GM18858 (cell line): ENCODE results near the gene ITGA1.

Source experiments
- ATAC-seq: cut with Tn5 transposase; IDR thresholded peaks from one replicate; pipeline ENCODE4 v1.9.1; 2021; ENCODE audit not compliant: unreplicated experiment

ITGA1 gene

GRCh38 chr5:52771343-52772039 lies 16.2 kb upstream of the ITGA1 start:
- ATAC-seq = peak; percentile 95

DNA sequence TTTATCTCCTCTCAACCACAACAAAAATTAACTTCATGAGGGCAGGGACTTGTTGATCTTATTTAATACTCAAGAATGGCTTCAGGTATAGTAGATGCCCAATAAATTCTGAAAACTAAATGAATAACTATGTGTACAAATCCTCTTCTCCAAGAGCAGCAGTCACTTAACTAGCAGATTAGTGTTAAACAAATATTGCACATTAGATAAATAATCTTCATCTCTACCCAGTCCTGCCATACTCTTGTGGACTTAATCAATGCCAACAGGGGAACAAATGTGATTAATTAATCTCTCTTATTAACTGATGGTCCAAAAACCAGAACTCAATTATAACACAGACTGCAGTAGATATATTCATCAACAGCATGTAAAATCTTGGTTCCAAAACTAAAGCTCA lies 15.0 kb upstream of the ITGA1 start:
- ATAC-seq = no peak

GRCh38 chr5:52773342-52773741 lies 14.4 kb upstream of the ITGA1 start:
- ATAC-seq = no peak

GRCh38 chr5:52774005-52774410 lies 13.7 kb upstream of the ITGA1 start:
- no peak for ATAC-seq

- no peak for ATAC-seq
Measured at GRCh38 chr5:52776116-52776515, 11.6 kb upstream of the ITGA1 start.

DNA sequence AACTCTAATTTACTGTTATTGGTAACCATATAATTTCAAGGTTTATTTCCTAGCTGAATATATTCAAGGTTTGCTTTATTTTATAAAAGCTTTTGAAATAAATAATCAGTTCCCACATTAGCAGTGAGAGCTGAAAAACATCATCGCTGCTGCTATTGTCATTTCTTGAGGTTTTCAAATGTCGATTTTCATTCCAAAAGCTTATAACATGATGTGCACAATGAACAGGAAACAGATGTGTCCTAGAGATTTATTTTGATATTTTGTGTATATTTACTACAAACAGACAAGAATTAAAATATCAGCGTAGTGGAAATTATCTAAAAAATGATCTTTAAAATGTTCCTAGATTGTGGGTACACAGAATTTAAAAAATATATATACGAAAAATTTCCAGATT lies 10.5 kb upstream of the ITGA1 start:
- ATAC-seq = no peak

DNA sequence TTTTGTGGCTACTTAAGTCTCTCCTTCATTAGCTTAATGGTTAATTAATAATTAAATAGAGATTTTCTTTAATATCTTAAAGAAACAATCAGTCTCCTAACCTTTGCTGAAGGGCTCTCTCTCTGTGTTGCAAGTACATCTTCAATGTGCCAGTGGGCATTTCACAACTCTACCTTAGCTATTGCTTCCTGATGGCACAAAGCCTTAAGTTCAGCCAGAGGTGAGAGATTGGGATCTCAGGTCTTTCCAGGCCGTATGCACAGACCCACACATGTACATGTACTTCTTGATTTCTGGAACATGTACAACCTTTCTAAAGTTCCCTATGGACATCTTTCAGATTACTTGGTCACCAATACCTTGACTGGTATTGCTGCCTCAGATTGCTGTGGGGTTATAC lies 8.9 kb upstream of the ITGA1 start:
- no peak for ATAC-seq

DNA sequence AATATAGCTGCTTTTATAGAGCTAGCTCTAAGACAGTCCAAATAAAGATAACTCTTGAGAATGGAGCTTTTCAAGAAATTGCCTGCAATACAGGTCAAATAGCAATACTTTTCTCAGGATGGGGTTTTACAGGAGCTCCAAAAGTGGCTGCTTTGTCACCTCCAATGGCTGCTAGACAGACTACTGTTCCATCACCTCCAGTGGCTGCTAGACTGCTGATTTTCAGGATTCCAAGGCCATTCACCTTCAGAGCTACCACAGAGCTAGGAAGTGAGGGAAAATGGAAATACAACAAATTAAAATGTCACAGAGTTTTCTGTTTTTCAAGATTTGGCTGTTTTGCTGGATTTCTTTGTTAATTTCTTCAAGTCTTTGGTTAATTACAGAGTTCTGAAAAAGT lies 8.5 kb upstream of the ITGA1 start:
- ATAC-seq = no peak

GRCh38 chr5:52783226-52783959 lies 4.3 kb upstream of the ITGA1 start:
- ATAC-seq = no peak

GRCh38 chr5:52784737-52785136 lies 3.0 kb upstream of the ITGA1 start:
- no peak for ATAC-seq

DNA sequence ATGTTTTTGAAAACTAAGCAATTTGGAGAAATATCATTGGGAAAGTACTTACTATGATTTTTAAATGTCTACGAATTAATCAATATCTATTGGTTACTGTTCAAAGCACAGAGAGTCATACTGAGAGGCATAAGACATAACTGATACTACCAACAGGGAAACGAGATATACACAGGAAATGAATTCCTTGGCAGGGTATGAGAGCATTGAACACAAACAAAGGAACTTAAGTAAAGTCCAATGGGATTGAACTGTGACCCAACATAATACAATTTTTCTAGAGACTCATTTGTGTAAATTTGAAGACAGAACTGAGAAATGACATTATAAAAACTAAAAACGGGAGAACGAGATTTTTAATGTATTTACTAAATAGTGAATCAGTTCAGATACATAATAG lies 1.3 kb upstream of the ITGA1 start:
- no peak for ATAC-seq

DNA sequence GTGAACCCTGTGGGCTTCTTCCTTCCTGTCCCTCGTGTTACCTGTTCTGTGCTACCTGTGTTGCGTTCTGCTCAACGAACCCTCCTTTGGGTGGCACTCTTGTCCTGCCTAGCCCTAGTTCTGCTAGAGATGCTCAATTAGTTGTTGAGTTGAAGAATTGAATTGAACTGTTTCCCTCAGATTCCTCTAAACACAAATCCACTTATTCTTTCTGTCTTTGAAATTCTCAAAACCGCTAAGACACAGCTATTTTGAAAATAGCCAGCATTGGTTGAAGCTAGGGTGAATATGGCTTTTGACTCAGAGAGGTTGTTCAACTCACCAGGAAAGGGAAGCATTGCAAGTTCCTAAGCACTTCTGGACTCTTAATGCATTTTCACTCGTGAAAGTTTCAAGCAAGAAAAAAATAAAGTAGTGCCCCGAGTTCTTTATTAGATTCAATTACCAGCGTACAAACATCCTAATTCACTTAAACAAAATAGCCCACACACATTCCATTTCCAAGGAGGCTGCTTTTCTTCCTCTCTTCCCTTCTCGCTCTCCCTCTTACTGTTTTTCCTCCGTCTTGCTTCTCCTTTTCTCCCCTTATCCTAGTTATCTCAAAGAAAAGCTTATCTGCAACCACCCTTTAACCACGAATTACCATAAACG lies 642 bp upstream of the ITGA1 start:
- peak; percentile 23 for ATAC-seq

- ATAC-seq = no peak
Measured at GRCh38 chr5:52788505-52788821, 747 bp downstream of the ITGA1 start.

- no peak for ATAC-seq
Measured at GRCh38 chr5:52789378-52789777, 1.7 kb downstream of the ITGA1 start.

GRCh38 chr5:52789851-52790250 lies 2.1 kb downstream of the ITGA1 start:
- ATAC-seq = no peak

DNA sequence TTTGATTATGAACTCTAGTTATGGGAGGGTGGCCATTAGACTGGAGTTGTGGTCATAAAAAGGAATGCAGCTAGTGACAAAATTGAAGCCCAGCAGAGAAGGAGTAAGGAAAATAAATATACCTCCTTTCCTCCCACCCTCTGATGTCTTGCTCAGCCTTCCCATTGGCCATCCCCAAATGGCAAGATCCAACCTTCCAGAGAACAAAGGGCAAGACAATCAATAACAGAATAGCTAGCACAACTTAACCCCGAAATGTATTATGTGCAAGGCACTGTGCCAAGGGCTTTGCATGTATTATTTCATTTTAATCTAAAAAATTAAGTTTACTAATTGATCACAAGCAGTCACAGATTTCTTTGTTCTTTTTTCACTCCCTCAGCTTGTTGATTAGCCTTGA lies 3.6 kb downstream of the ITGA1 start:
- no peak for ATAC-seq

- no peak for ATAC-seq
Measured at GRCh38 chr5:52794519-52794918, 6.8 kb downstream of the ITGA1 start.

- no peak for ATAC-seq
Measured at GRCh38 chr5:52796031-52796430, 8.3 kb downstream of the ITGA1 start.

- ATAC-seq = no peak
Measured at GRCh38 chr5:52796516-52797103, 8.9 kb downstream of the ITGA1 start.

DNA sequence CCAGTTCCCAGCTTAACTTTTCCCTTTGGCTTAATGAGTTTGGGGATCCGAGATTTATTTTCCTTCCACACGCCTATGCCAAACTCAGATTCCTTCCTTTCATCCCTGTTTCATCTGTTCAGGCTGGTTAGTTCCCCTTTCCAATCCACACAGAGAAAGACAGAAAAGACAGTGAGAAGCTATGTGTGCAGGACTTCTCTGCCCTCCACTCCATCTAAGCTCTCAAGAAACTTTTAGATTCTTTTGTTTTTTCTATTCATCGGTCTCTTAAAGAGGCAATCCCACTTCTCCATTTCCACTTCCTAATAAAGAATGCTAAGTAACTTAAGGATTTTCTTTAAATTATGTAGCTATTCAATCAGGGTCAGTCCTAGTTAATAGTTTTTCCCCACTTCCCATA lies 11.2 kb downstream of the ITGA1 start:
- no peak for ATAC-seq

- peak; percentile 8 for ATAC-seq
Measured at GRCh38 chr5:52799358-52799982, 11.8 kb downstream of the ITGA1 start.

- ATAC-seq = peak; percentile 79
Measured at GRCh38 chr5:52799983-52800393, 12.3 kb downstream of the ITGA1 start.
